ENCODE results near the gene DMWD.

DMWD gene

GRCh38 chr19:45784096-45784495 lies 8.5 kb downstream of the DMWD start:
- DNase-seq: no peak

GRCh38 chr19:45782820-45783785 lies 9.5 kb downstream of the DMWD start:
- DNase-seq: no peak

- DNase-seq: no peak
Observed at GRCh38 chr19:45782162-45782691, 10.4 kb downstream of the DMWD start, which contains the start of gene DMPK. Gene DMPK (minus strand): TSS chr19:45782490. CDS start chr19:45782352, 138 bp downstream.

- DNase-seq: peak; percentile 47
Observed at GRCh38 chr19:45781214-45782161, 11.2 kb downstream of the DMWD start.

- no peak for DNase-seq
Observed at GRCh38 chr19:45780448-45781213, 12.0 kb downstream of the DMWD start.

GRCh38 chr19:45780146-45780447 lies 12.5 kb downstream of the DMWD start:
- DNase-seq: no peak

- peak; percentile 84 for DNase-seq
Observed at GRCh38 chr19:45779231-45780145, 13.2 kb downstream of the DMWD start.

- DNase-seq: no peak
Observed at GRCh38 chr19:45778010-45778661, 14.5 kb downstream of the DMWD start.

- no peak for DNase-seq
Observed at GRCh38 chr19:45777395-45777961, 15.2 kb downstream of the DMWD start.

GRCh38 chr19:45774765-45775164 lies 17.9 kb downstream of the DMWD start:
- DNase-seq: no peak

GRCh38 chr19:45773384-45773783 lies 19.3 kb downstream of the DMWD start:
- no peak for DNase-seq

- no peak for DNase-seq
Observed at GRCh38 chr19:45772912-45773311, 19.7 kb downstream of the DMWD start.

GRCh38 chr19:45772130-45772840 lies 20.4 kb downstream of the DMWD start:
- DNase-seq: no peak

GRCh38 chr19:45771311-45771933 lies 21.2 kb downstream of the DMWD start:
- no peak for DNase-seq

GRCh38 chr19:45770192-45771101 lies 22.2 kb downstream of the DMWD start:
- DNase-seq: peak; percentile 93

GRCh38 chr19:45769821-45770191 lies 22.8 kb downstream of the DMWD start:
- DNase-seq: no peak

GRCh38 chr19:45768984-45769782 lies 23.5 kb downstream of the DMWD start, which contains the start of gene SIX5:
Gene SIX5 (minus strand): TSS chr19:45769252. CDS start chr19:45768844, 408 bp downstream.
- DNase-seq: peak; percentile 71
